HCT116 (cell line): Measurements from ENCODE around the gene PRMT7. TPM values are rescaled to one million over a fixed set of nuclear protein-coding genes. Genes with fewer than 3 reads are reported as not detected.

Experiments
- ATAC-seq: fragments of 200-7000 bp; cut with Tn5 transposase; 2 replicates; pipeline ENCODE4 v1.9.1; 2020; ENCODE audit warnings: mild to moderate bottlenecking, moderate library complexity
- BruUV-seq: library from RNA; stranded (reverse); fragments of 400-500 nt; replicated peaks from 2 replicates; lab custom pipeline; 2021; lab: Mats Ljungman, UMichigan
- CTCF ChIA-PET: fragments of 300-600 bp; sonication (Branson Sonifier 250); formaldehyde crosslinking; loops from one replicate; lab custom pipeline; 2021; ENCODE audit warnings: antibody characterized with exemption; lab: Charles Lee
- POLR2A ChIA-PET: fragments of 300-600, 350-600 bp; sonication (Branson Sonifier 250); formaldehyde crosslinking; loops from one replicate; lab custom pipeline; 2021; ENCODE audit warnings: antibody characterized with exemption; lab: Charles Lee
- RAD21 ChIA-PET, 2 experiments: fragments of 300-600 bp; sonication (Branson Sonifier 250); formaldehyde crosslinking; loops; one replicate each; lab custom pipeline; 2023; ENCODE audit warnings: low total read pairs in 2 of 2; ENCODE audit not compliant: uncharacterized antibody in 2 of 2, unreplicated experiment in 2 of 2, low non-redundant PET in 1 of 2; lab: Charles Lee
- DNase-seq: peaks from one replicate; pipeline ENCODE4 v3.0.0-alpha.2; 2010; ENCODE audit warnings: low read depth, low spot score
- H2AFZ ChIP-seq: fragments of 200-600 bp; shearing (Covaris generic), sonication (generic); 2 replicates; pipeline ENCODE4 v1.6.1; 2017; ENCODE audit warnings: low read depth, mixed run types, mixed read lengths, antibody characterized with exemption, low read length; ENCODE audit not compliant: poor library complexity, severe bottlenecking
- H3K27ac ChIP-seq: 2 replicates; pipeline ENCODE4 v1.5.1; 2012; ENCODE audit warnings: low read depth, low read length
- H3K27me3 ChIP-seq: fragments of 200-600 bp; sonication (generic); 2 replicates; pipeline ENCODE4 v1.6.1; 2016; ENCODE audit warnings: mixed run types, low read length, mixed read lengths; ENCODE audit not compliant: insufficient read depth
- H3K36me3 ChIP-seq, 2 experiments: fragments of 200-500 bp in 1 of 2; fragments of 200-600 bp in 1 of 2; sonication (Bioruptor generic) in 1 of 2; sonication (generic) in 1 of 2; 2 replicates each; pipeline versions ENCODE4 v1.5.1 to v1.6.1; 2014 to 2016; ENCODE audit warnings: low read length in 2 of 2, inconsistent platforms in 1 of 2, mixed read lengths in 1 of 2, mixed run types in 1 of 2; ENCODE audit not compliant: insufficient read depth in 2 of 2, control insufficient read depth in 1 of 2
- H3K4me1 ChIP-seq, 2 experiments: fragments of 200-600 bp in 1 of 2; sonication (generic) in 1 of 2; 2 replicates each; pipeline versions ENCODE4 v1.5.1 to v1.6.1; 2012 to 2017; ENCODE audit warnings: low read length in 2 of 2, inconsistent platforms in 1 of 2, mild to moderate bottlenecking in 1 of 2, mixed read lengths in 1 of 2, mixed run types in 1 of 2, moderate library complexity in 1 of 2; ENCODE audit not compliant: insufficient read depth in 2 of 2, control insufficient read depth in 1 of 2
- H3K4me2 ChIP-seq: fragments of 200-600 bp; sonication (generic); 2 replicates; pipeline ENCODE4 v1.6.1; 2017; ENCODE audit warnings: mixed run types, low read length, mixed read lengths
- H3K4me3 ChIP-seq, 2 experiments: fragments of 200-600 bp in 1 of 2; sonication (generic) in 1 of 2; replicated peaks in 1 of 2; 2 replicates each; pipeline ENCODE4 v1.5.1; 2011 to 2016; ENCODE audit warnings: low read length in 2 of 2, control low read depth in 1 of 2, low read depth in 1 of 2, mild to moderate bottlenecking in 1 of 2, mixed read lengths in 1 of 2, mixed run types in 1 of 2
- H3K79me2 ChIP-seq: fragments of 200-600 bp; sonication (generic); 2 replicates; pipeline ENCODE4 v1.6.1; 2017; ENCODE audit warnings: mild to moderate bottlenecking, mixed run types, low read length, moderate library complexity, mixed read lengths; ENCODE audit not compliant: insufficient read depth
- H3K9ac ChIP-seq: fragments of 200-600 bp; sonication (generic); 2 replicates; pipeline ENCODE4 v1.6.1; 2016; ENCODE audit warnings: low read length, mixed read lengths
- H3K9me2 ChIP-seq: fragments of 200-600 bp; sonication (generic), shearing (Covaris generic); 2 replicates; pipeline ENCODE4 v1.6.1; 2017; ENCODE audit warnings: mixed run types, mild to moderate bottlenecking, moderate library complexity; ENCODE audit not compliant: insufficient read depth
- H3K9me3 ChIP-seq, 2 experiments: fragments of 200-500 bp in 1 of 2; fragments of 200-600 bp in 1 of 2; sonication (Bioruptor generic) in 1 of 2; sonication (generic) in 1 of 2; 2 replicates each; pipeline ENCODE4 v1.6.1; 2014 to 2017; ENCODE audit warnings: low read length in 2 of 2, mixed read lengths in 2 of 2, inconsistent platforms in 1 of 2, low read depth in 1 of 2, mild to moderate bottlenecking in 1 of 2, mixed run types in 1 of 2, moderate library complexity in 1 of 2; ENCODE audit not compliant: control insufficient read depth in 1 of 2, insufficient read depth in 1 of 2
- H4K20me1 ChIP-seq: fragments of 200-600 bp; sonication (generic), shearing (Covaris generic); 2 replicates; pipeline ENCODE4 v1.6.1; 2017; ENCODE audit warnings: mixed run types, mild to moderate bottlenecking, moderate library complexity; ENCODE audit not compliant: insufficient read depth
- ATF3 ChIP-seq: IDR thresholded peaks from 2 replicates; pipeline ENCODE4 v1.6.1; 2012
- CBX3 ChIP-seq: IDR thresholded peaks from 2 replicates; pipeline ENCODE4 v1.6.1; 2012; ENCODE audit warnings: low read depth
- CEBPB ChIP-seq: IDR thresholded peaks from 2 replicates; pipeline ENCODE4 v1.6.1; 2012; ENCODE audit warnings: low read depth
- EGR1 ChIP-seq: IDR thresholded peaks from 2 replicates; pipeline ENCODE4 v1.6.1; 2012; ENCODE audit warnings: low read depth
- EZH2 ChIP-seq: fragments of 200-600 bp; sonication (generic); IDR thresholded peaks from 2 replicates; pipeline ENCODE4 v1.6.1; 2017; ENCODE audit warnings: antibody characterized with exemption, mixed run types
- FOSL1 ChIP-seq: IDR thresholded peaks from 2 replicates; pipeline ENCODE4 v1.6.1; 2012; ENCODE audit warnings: low read depth
- JUND ChIP-seq: IDR thresholded peaks from 2 replicates; pipeline ENCODE4 v1.6.1; 2012
- MAX ChIP-seq: IDR thresholded peaks from 2 replicates; pipeline ENCODE4 v1.6.1; 2012
- POLR2A ChIP-seq: IDR thresholded peaks from 2 replicates; pipeline ENCODE4 v1.7.0; 2011; ENCODE audit warnings: borderline replicate concordance; ENCODE audit not compliant: insufficient read depth, insufficient read length; ENCODE audit errors: extremely low read depth
- POLR2AphosphoS5 ChIP-seq: IDR thresholded peaks from 2 replicates; pipeline ENCODE4 v1.6.1; 2011; ENCODE audit warnings: mild to moderate bottlenecking, low read depth, low read length, moderate library complexity
- RAD21 ChIP-seq: IDR thresholded peaks from 2 replicates; pipeline ENCODE4 v1.6.1; 2012; ENCODE audit warnings: low read depth, mild to moderate bottlenecking
- SRF ChIP-seq: IDR thresholded peaks from 2 replicates; pipeline ENCODE4 v1.6.1; 2012; ENCODE audit warnings: low read depth
- TCF7L2 ChIP-seq: IDR thresholded peaks from 2 replicates; pipeline ENCODE4 v1.7.0; 2011; ENCODE audit warnings: borderline replicate concordance, inconsistent platforms; ENCODE audit not compliant: insufficient read depth, insufficient read length; ENCODE audit errors: extremely low read depth
- YY1 ChIP-seq: IDR thresholded peaks from 2 replicates; pipeline ENCODE4 v1.6.1; 2011; ENCODE audit warnings: low read length, low read depth, moderate library complexity, mild to moderate bottlenecking; ENCODE audit not compliant: insufficient replicate concordance; ENCODE audit errors: extremely low read depth
- ZBTB33 ChIP-seq: IDR thresholded peaks from 2 replicates; pipeline ENCODE4 v1.6.1; 2011; ENCODE audit warnings: mild to moderate bottlenecking, low read length, moderate library complexity; ENCODE audit not compliant: insufficient replicate concordance; ENCODE audit errors: extremely low read depth
- ZFX ChIP-seq: fragments of 450-650 bp; IDR thresholded peaks from 2 replicates; pipeline ENCODE4 v1.6.1; 2017
- intact Hi-C: fragments of 100-400 bp; cut with micrococcal nuclease; formaldehyde crosslinking; loops from 2 replicates; pipeline ENCODE4 v1.10.0; 2022
- total RNA-seq: library from RNA; stranded (reverse); gene quantifications from one replicate; pipeline ENCODE4 v1.2.1, GENCODE V29; 2021; ENCODE audit not compliant: unreplicated experiment

PRMT7 gene
- total RNA-seq, 1 experiment from 2014 or later: 34.4 TPM

GRCh38 chr16:68360956-68361355 lies 50.1 kb downstream of the PRMT7 start:
- H3K4me3 ChIP-seq: no peak overlapping the region
- H2AFZ ChIP-seq: no peak overlapping the region
- H3K9me2 ChIP-seq: no peaks in the 10 kb centered on the region
- no peaks in the 10 kb centered on the region for H3K27me3 ChIP-seq
- H4K20me1 ChIP-seq: no peaks in the 10 kb centered on the region
- no peak for DNase-seq
- no peak overlapping the region for H3K9ac ChIP-seq
- H3K36me3 ChIP-seq: peaks cover 0 to 4% of the 10 kb centered on the region in 2 experiments; a peak in 1 of 4 replicates
- intact Hi-C loops: no loop called here
- ChIA-PET POLR2A (no interaction called here), CTCF (no interaction called here), RAD21 (no interaction called here)
- no peak overlapping the region for H3K27ac ChIP-seq
- BruUV-seq: no TSS peak
- no peaks in the 10 kb centered on the region for H3K79me2 ChIP-seq
- peaks cover 0 to 6% of the 10 kb centered on the region in 2 experiments; a peak in 1 of 4 replicates for H3K4me1 ChIP-seq
- no peak for TF ChIP-seq EGR1
- no peak overlapping the region for H3K4me2 ChIP-seq
- ATAC-seq: no peak
- no peaks in the 10 kb centered on the region for H3K9me3 ChIP-seq

- no TSS peak for BruUV-seq
- Histone ChIP-seq H3K4me3 (no peak overlapping the region), H4K20me1 (no peaks in the 10 kb centered on the region), H2AFZ (no peak overlapping the region), H3K9ac (no peak overlapping the region), H3K9me3 (no peaks in the 10 kb centered on the region), H3K36me3 (peaks cover 0 to 4% of the 10 kb centered on the region in 2 experiments; a peak in 1 of 4 replicates), H3K4me1 (peaks cover 0 to 6% of the 10 kb centered on the region in 2 experiments; a peak in 1 of 4 replicates), H3K4me2 (no peak overlapping the region), H3K79me2 (no peaks in the 10 kb centered on the region), H3K9me2 (no peaks in the 10 kb centered on the region), H3K27ac (no peak overlapping the region), H3K27me3 (no peaks in the 10 kb centered on the region)
- DNase-seq (no peak), ATAC-seq (no peak)
- intact Hi-C loops: no loop called here
- TF ChIP-seq YY1 (no peak), ZFX (no peak), CEBPB (no peak), TCF7L2 (no peak), FOSL1 (no peak), JUND (no peak), RAD21 (no peak), EZH2 (no peak), SRF (no peak), POLR2AphosphoS5 (no peak), MAX (no peak), CBX3 (no peak), ATF3 (no peak), POLR2A (no peak), ZBTB33 (no peak)
- RAD21 ChIA-PET: no interaction called here
- POLR2A ChIA-PET: no interaction called here
- CTCF ChIA-PET: no interaction called here
These were observed 50.7 kb downstream of the PRMT7 start for GRCh38 chr16:68361485-68361884.
